CD8-positive, alpha-beta memory T cell (primary cell): Measurements from ENCODE around the gene CLSTN3. TPM values are rescaled to one million over a fixed set of nuclear protein-coding genes. Genes with fewer than 3 reads are reported as not detected.
"Not testable (repeated sequence)": the region's sequence is repeated elsewhere in the genome, so short reads cannot be mapped to it uniquely, and the experiment has no call there.

ENCODE experiments used
- CTCF ChIA-PET: fragments of 350-600 bp; sonication (Branson Sonifier 250); formaldehyde crosslinking; loops from one replicate; lab custom pipeline; 2021; ENCODE audit warnings: antibody characterized with exemption; lab: Charles Lee
- POLR2A ChIA-PET: fragments of 350-600 bp; sonication (Branson Sonifier 250); formaldehyde crosslinking; loops from one replicate; lab custom pipeline; 2021; ENCODE audit warnings: antibody characterized with exemption; lab: Charles Lee
- DNase-seq, 5 donors: peaks; one replicate each; pipeline versions ENCODE4 v3.0.0 to v3.0.0-alpha.2; 2020 to 2022; ENCODE audit warnings: mixed read lengths in 1 of 5
- H3K27ac ChIP-seq: one replicate; pipeline ENCODE4 v1.7.0; 2013; ENCODE audit warnings: low read depth, mild to moderate bottlenecking, low read length, moderate library complexity
- H3K27me3 ChIP-seq: 2 replicates; pipeline ENCODE4 v1.7.0; 2013; ENCODE audit warnings: low read length, mild to moderate bottlenecking; ENCODE audit not compliant: insufficient read depth, poor library complexity, severe bottlenecking
- H3K36me3 ChIP-seq: 2 replicates; pipeline ENCODE4 v1.7.0; 2013; ENCODE audit warnings: mild to moderate bottlenecking, low read length, moderate library complexity; ENCODE audit not compliant: insufficient read depth
- H3K4me1 ChIP-seq: 2 replicates; pipeline ENCODE4 v1.7.0; 2013; ENCODE audit warnings: mild to moderate bottlenecking, low read length, moderate library complexity; ENCODE audit not compliant: insufficient read depth
- H3K4me3 ChIP-seq: 2 replicates; pipeline ENCODE4 v1.7.0; 2013; ENCODE audit warnings: mild to moderate bottlenecking, low read length
- H3K9me3 ChIP-seq: 2 replicates; pipeline ENCODE4 v1.7.0; 2013; ENCODE audit warnings: mild to moderate bottlenecking, low read length
- H3K27ac Mint-ChIP-seq, 8 donors: one replicate each; pipeline ENCODE4 v1.8.0; 2020 to 2021; ENCODE audit warnings: mixed read lengths in 8 of 8, mild to moderate bottlenecking in 6 of 8, inconsistent platforms in 3 of 8, moderate library complexity in 3 of 8
- H3K27me3 Mint-ChIP-seq, 2 donors: one replicate each; pipeline ENCODE4 v1.8.0; 2020 to 2021; ENCODE audit warnings: mixed read lengths in 2 of 2, mild to moderate bottlenecking in 1 of 2, moderate library complexity in 1 of 2
- H3K36me3 Mint-ChIP-seq, 3 donors: one replicate each; pipeline ENCODE4 v1.8.0; 2020 to 2021; ENCODE audit warnings: mixed read lengths in 3 of 3, inconsistent platforms in 1 of 3, mild to moderate bottlenecking in 1 of 3
- H3K4me1 Mint-ChIP-seq, 3 donors: one replicate each; pipeline ENCODE4 v1.8.0; 2020 to 2021; ENCODE audit warnings: mixed read lengths in 3 of 3, inconsistent platforms in 1 of 3, mild to moderate bottlenecking in 1 of 3
- H3K4me3 Mint-ChIP-seq, 7 donors: one replicate each; pipeline ENCODE4 v1.8.0; 2020 to 2021; ENCODE audit warnings: mixed read lengths in 7 of 7, mild to moderate bottlenecking in 6 of 7, moderate library complexity in 4 of 7, inconsistent platforms in 2 of 7
- H3K9me3 Mint-ChIP-seq, 5 donors: one replicate each; pipeline ENCODE4 v1.8.0; 2020 to 2022; ENCODE audit warnings: mixed read lengths in 5 of 5, mild to moderate bottlenecking in 3 of 5, moderate library complexity in 2 of 5, inconsistent platforms in 1 of 5
- polyA plus RNA-seq: library from polyadenylated mRNA; unstranded; fragments of 300-500 nt; fragmentation: Illumina TruSeq; gene quantifications from one replicate; pipeline ENCODE4 v1.2.3, GENCODE V29; 2021
- total RNA-seq, 2 experiments: library from RNA; stranded (reverse); gene quantifications; one replicate each; pipeline ENCODE4 v1.2.3, GENCODE V29; 2021

CLSTN3 gene
- total and polyA plus RNA-seq, 3 experiments from 2014 or later: 7.7 to 17.7 (median 16.5) TPM

GRCh38 chr12:7107181-7107580, 23.0 kb upstream of the CLSTN3 start:
- H3K27ac Mint-ChIP-seq: peak overlapping the region in 6 of 8 donors; percentile 6 to 89 (median 40)
- H3K27me3 ChIP-seq, H3K27ac ChIP-seq, H3K9me3 ChIP-seq, H3K4me3 ChIP-seq, H3K27me3 Mint-ChIP-seq, H3K36me3 ChIP-seq, DNase-seq: not testable (repeated sequence)
- peak overlapping the region in 6 of 7 donors; percentile 54 to 91 (median 62) for H3K4me3 Mint-ChIP-seq
- H3K9me3 Mint-ChIP-seq: peaks cover 4 to 15% (median 9%) of the 10 kb centered on the region in 5 donors
- POLR2A ChIA-PET: interaction anchor here (0.7 to 1.5 kb wide), 2 partner anchors 15 to 193 kb away, joined by 3 to 4 read pairs; partner anchors contain the start of gene ENO2
- peaks cover 50 to 70% (median 57%) of the 10 kb centered on the region in 3 donors for H3K4me1 Mint-ChIP-seq
- CTCF ChIA-PET: interaction anchor here (1.0 to 7.7 kb wide), 13 partner anchors 10 to 252 kb away, joined by 3 to 69 read pairs (median 7); partner anchors contain the start of genes C12orf57, LPCAT3, RNU7-1 and SPSB2
- peaks cover 18% of the 10 kb centered on the region for H3K4me1 ChIP-seq
- H3K36me3 Mint-ChIP-seq: peaks cover 15 to 43% (median 17%) of the 10 kb centered on the region in 3 donors

GRCh38 chr12:7107636-7108002, 22.6 kb upstream of the CLSTN3 start:
- peaks cover 13 to 39% (median 17%) of the 10 kb centered on the region in 3 donors for H3K36me3 Mint-ChIP-seq
- H3K27ac Mint-ChIP-seq: peak overlapping the region; percentile 86 to 97 (median 94)
- H3K27me3 Mint-ChIP-seq: peaks cover 0 to 2% of the 10 kb centered on the region in 2 donors
- Histone ChIP-seq H3K27ac (peak overlapping the region; percentile 75), H3K4me1 (peaks cover 18% of the 10 kb centered on the region), H3K27me3 (no peaks in the 10 kb centered on the region), H3K36me3 (peaks cover 7% of the 10 kb centered on the region), H3K9me3 (peaks cover 8% of the 10 kb centered on the region), H3K4me3 (peak overlapping the region; percentile 96)
- CTCF ChIA-PET: interaction anchor here (0.8 to 7.7 kb wide), 24 partner anchors 8 to 253 kb away, joined by 3 to 69 read pairs (median 5); partner anchors contain the start of genes C12orf57, C1R, LPCAT3 and PTPN6
- POLR2A ChIA-PET: interaction anchor here (0.7 to 1.5 kb wide), 7 partner anchors 16 to 286 kb away, joined by 3 to 10 read pairs (median 4); partner anchors contain the start of genes C12orf57, ENO2, GPR162 and LPCAT3
- DNase-seq: no peak
- peak overlapping the region; percentile 93 to 99 (median 95) for H3K4me3 Mint-ChIP-seq
- peaks cover 46 to 66% (median 56%) of the 10 kb centered on the region in 3 donors for H3K4me1 Mint-ChIP-seq
- peaks cover 4 to 15% (median 9%) of the 10 kb centered on the region in 5 donors for H3K9me3 Mint-ChIP-seq

GRCh38 chr12:7108003-7108795, 22.0 kb upstream of the CLSTN3 start:
- POLR2A ChIA-PET: interaction anchor here (0.8 to 1.5 kb wide), 8 partner anchors 90 to 419 kb away, joined by 3 to 10 read pairs (median 4); partner anchors contain the start of genes C12orf57, ENO2, GPR162 and LPCAT3
- peak overlapping the region; percentile 75 for H3K27ac ChIP-seq
- peak overlapping the region; percentile 93 to 99 (median 95) for H3K4me3 Mint-ChIP-seq

GRCh38 chr12:7108796-7109571, 21.2 kb upstream of the CLSTN3 start, which contains the start of gene C1RL:
Gene C1RL (minus strand): TSS chr12:7109214. CDS start chr12:7109180, 34 bp downstream.
- H3K9me3 Mint-ChIP-seq: peaks cover 4 to 15% (median 9%) of the 10 kb centered on the region in 5 donors

More at GRCh38 chr12:7108003-7108795, 22.0 kb upstream of the CLSTN3 start:
- Histone ChIP-seq H3K9me3 (peaks cover 8% of the 10 kb centered on the region), H3K4me1 (peaks cover 20% of the 10 kb centered on the region), H3K4me3 (peak overlapping the region; percentile 96), H3K36me3 (peaks cover 6% of the 10 kb centered on the region), H3K27me3 (no peaks in the 10 kb centered on the region)
- DNase-seq: peak; percentile 56 to 84 (median 66)
- Mint-ChIP-seq H3K9me3 (peaks cover 4 to 15% (median 9%) of the 10 kb centered on the region in 5 donors), H3K27ac (peak overlapping the region; percentile 86 to 97 (median 94)), H3K4me1 (peaks cover 45 to 62% (median 56%) of the 10 kb centered on the region in 3 donors), H3K27me3 (peaks cover 0 to 2% of the 10 kb centered on the region in 2 donors), H3K36me3 (peaks cover 10 to 36% (median 17%) of the 10 kb centered on the region in 3 donors)
- CTCF ChIA-PET: interaction anchor here (0.8 to 7.7 kb wide), 26 partner anchors 9 to 275 kb away, joined by 3 to 69 read pairs (median 5); partner anchors contain the start of genes C12orf57, C1R, LPCAT3 and PTPN6

GRCh38 chr12:7109572-7109920, 20.6 kb upstream of the CLSTN3 start:
- Histone ChIP-seq H3K36me3 (no peaks in the 10 kb centered on the region), H3K4me3 (peak overlapping the region; percentile 71), H3K9me3 (peaks cover 8% of the 10 kb centered on the region), H3K27me3 (no peaks in the 10 kb centered on the region), H3K27ac (peak overlapping the region; percentile 75), H3K4me1 (peaks cover 25% of the 10 kb centered on the region)
- ChIA-PET CTCF (interaction anchor here (0.9 to 7.7 kb wide), 16 partner anchors 10 to 240 kb away, joined by 3 to 69 read pairs (median 6); partner anchors contain the start of genes C12orf57, LPCAT3, RNU7-1 and SPSB2), POLR2A (interaction anchor here (0.6 to 1.4 kb wide), 2 partner anchors 170 to 237 kb away, joined by 3 to 4 read pairs; partner anchors contain the start of gene SPSB2)
- H3K36me3 Mint-ChIP-seq: peaks cover 4 to 29% (median 13%) of the 10 kb centered on the region in 3 donors
- H3K27ac Mint-ChIP-seq: peak overlapping the region in 6 of 8 donors; percentile 33 to 87 (median 80)
- peak overlapping the region; percentile 86 to 99 (median 95) for H3K4me3 Mint-ChIP-seq
- no peak for DNase-seq
- H3K4me1 Mint-ChIP-seq: peaks cover 46 to 52% (median 51%) of the 10 kb centered on the region in 3 donors
- H3K9me3 Mint-ChIP-seq: peaks cover 4 to 15% (median 9%) of the 10 kb centered on the region in 5 donors
- H3K27me3 Mint-ChIP-seq: peaks cover 0 to 2% of the 10 kb centered on the region in 2 donors

More at GRCh38 chr12:7108796-7109571, 21.2 kb upstream of the CLSTN3 start, which contains the start of gene C1RL:
- ChIA-PET CTCF (interaction anchor here (0.8 to 7.7 kb wide), 32 partner anchors 9 to 276 kb away, joined by 3 to 69 read pairs (median 5); partner anchors contain the start of genes C12orf57, C1R, LPCAT3 and PTPN6), POLR2A (interaction anchor here (0.6 to 1.5 kb wide), 8 partner anchors 91 to 420 kb away, joined by 3 to 10 read pairs (median 4); partner anchors contain the start of genes C12orf57, ENO2, LPCAT3 and RNU7-1)
- Mint-ChIP-seq H3K4me1 (peaks cover 46 to 57% (median 52%) of the 10 kb centered on the region in 3 donors), H3K27me3 (peaks cover 0 to 2% of the 10 kb centered on the region in 2 donors), H3K36me3 (peaks cover 6 to 31% (median 13%) of the 10 kb centered on the region in 3 donors), H3K27ac (peak within 1 kb of the TSS; percentile 86 to 97 (median 94)), H3K4me3 (peak within 1 kb of the TSS; percentile 93 to 99 (median 95))
- H3K27ac ChIP-seq: peak within 1 kb of the TSS; percentile 75
- peak within 1 kb of the TSS; percentile 96 for H3K4me3 ChIP-seq
- peaks cover 25% of the 10 kb centered on the region for H3K4me1 ChIP-seq
- no peaks in the 10 kb centered on the region for H3K36me3 ChIP-seq
- no peaks in the 10 kb centered on the region for H3K27me3 ChIP-seq
- peak; percentile 62 to 83 (median 76) for DNase-seq
- peaks cover 8% of the 10 kb centered on the region for H3K9me3 ChIP-seq

- ChIA-PET CTCF (interaction anchor here (0.9 to 7.7 kb wide), 7 partner anchors 9 to 238 kb away, joined by 3 to 69 read pairs (median 9); partner anchors contain the start of genes C12orf57, RNU7-1 and SPSB2), POLR2A (no interaction called here)
- no peak overlapping the region for H3K4me3 ChIP-seq
- H3K9me3 ChIP-seq: peaks cover 7% of the 10 kb centered on the region
- peaks cover 4 to 33% (median 10%) of the 10 kb centered on the region in 3 donors for H3K36me3 Mint-ChIP-seq
- H3K9me3 Mint-ChIP-seq: peaks cover 3 to 12% (median 7%) of the 10 kb centered on the region in 5 donors
- DNase-seq: no peak
- H3K27ac ChIP-seq: no peak overlapping the region
- H3K27me3 ChIP-seq: no peaks in the 10 kb centered on the region
- H3K27me3 Mint-ChIP-seq: peaks cover 0 to 2% of the 10 kb centered on the region in 2 donors
- H3K4me3 Mint-ChIP-seq: peak overlapping the region in 1 of 7 donors; percentile 3
- H3K27ac Mint-ChIP-seq: no peak overlapping the region
- no peaks in the 10 kb centered on the region for H3K36me3 ChIP-seq
- H3K4me1 ChIP-seq: peaks cover 25% of the 10 kb centered on the region
- peaks cover 40 to 48% (median 42%) of the 10 kb centered on the region in 3 donors for H3K4me1 Mint-ChIP-seq
Measured at GRCh38 chr12:7110661-7111060, 19.5 kb upstream of the CLSTN3 start.
